HepG2 (cell line): ENCODE data around the gene RPRD2. TPM values are rescaled to one million over a fixed set of nuclear protein-coding genes. Genes with fewer than 3 reads are reported as not detected.

ENCODE experiments used
- BRD4 ChIP-seq: sonication (generic); formaldehyde crosslinking; IDR thresholded peaks from 2 replicates; pipeline ENCODE4 v1.4.0; 2020; ENCODE audit warnings: missing genetic modification reagents
- EEA1 ChIP-seq: sonication (generic); formaldehyde crosslinking; IDR thresholded peaks from 2 replicates; pipeline ENCODE4 v1.5.1; 2020; ENCODE audit warnings: mild to moderate bottlenecking, missing genetic modification reagents, borderline replicate concordance
- FOXO4 ChIP-seq: sonication (generic); formaldehyde crosslinking; conservative IDR thresholded peaks from 2 replicates; pipeline ENCODE4 v1.8.1; 2023; ENCODE audit warnings: missing genetic modification reagents
- HDAC6 ChIP-seq: fragments of 200-600 bp; sonication (generic); IDR thresholded peaks from 2 replicates; pipeline ENCODE4 v1.7.0; 2017; ENCODE audit warnings: mild to moderate bottlenecking, antibody characterized with exemption, low read length, low read depth
- IRX3 ChIP-seq: sonication (generic); formaldehyde crosslinking; IDR thresholded peaks from 2 replicates; pipeline ENCODE4 v1.8.1; 2023; ENCODE audit warnings: mild to moderate bottlenecking, low read depth, missing genetic modification reagents, borderline replicate concordance
- JDP2 ChIP-seq: sonication (generic); formaldehyde crosslinking; IDR thresholded peaks from 2 replicates; pipeline ENCODE4 v1.8.1; 2022; ENCODE audit warnings: missing genetic modification reagents, borderline replicate concordance
- NR2F1 ChIP-seq, 2 experiments: fragments of 450-650 bp in 1 of 2; formaldehyde crosslinking in 1 of 2; IDR thresholded peaks; 2 replicates each; pipeline versions ENCODE4 v1.5.0 to v1.6.1; 2016 to 2020; ENCODE audit warnings: mild to moderate bottlenecking in 1 of 2, missing compliant biosample characterization in 1 of 2, missing genetic modification reagents in 1 of 2, moderate library complexity in 1 of 2
- NR2F2 ChIP-seq: IDR thresholded peaks from 2 replicates; pipeline ENCODE4 v1.6.1; 2012; ENCODE audit warnings: low read depth, inconsistent platforms, borderline replicate concordance
- PAF1 ChIP-seq: IDR thresholded peaks from 2 replicates; pipeline ENCODE4 v1.6.1; 2016; ENCODE audit warnings: missing genetic modification reagents, missing compliant biosample characterization
- PCBP1 ChIP-seq: fragments of 200-400 bp; formaldehyde crosslinking; IDR thresholded peaks from 2 replicates; pipeline ENCODE4 v1.6.1; 2017; ENCODE audit warnings: mild to moderate bottlenecking, low read depth, low read length, borderline replicate concordance
- PHF20 ChIP-seq: sonication (generic); formaldehyde crosslinking; IDR thresholded peaks from 2 replicates; pipeline ENCODE4 v1.5.0; 2020; ENCODE audit warnings: mild to moderate bottlenecking, missing genetic modification reagents
- SKI ChIP-seq: fragments of 450-650 bp; IDR thresholded peaks from one replicate; pipeline ENCODE4 v1.6.1; 2018; ENCODE audit warnings: mild to moderate bottlenecking; ENCODE audit not compliant: partially characterized antibody
- SP5 ChIP-seq: IDR thresholded peaks from 2 replicates; pipeline ENCODE4 v1.6.1; 2016; ENCODE audit warnings: low read depth, borderline replicate concordance
- TBL1XR1 ChIP-seq: fragments of 150-350 bp; IDR thresholded peaks from 2 replicates; pipeline ENCODE4 v1.6.1; 2014; ENCODE audit warnings: borderline replicate concordance, low read length; ENCODE audit not compliant: partially characterized antibody
- TFDP1 ChIP-seq: IDR thresholded peaks from 2 replicates; pipeline ENCODE4 v1.6.1; 2016; ENCODE audit warnings: missing compliant biosample characterization, missing genetic modification reagents, borderline replicate concordance
- THAP11 ChIP-seq: IDR thresholded peaks from 2 replicates; pipeline ENCODE4 v1.6.1; 2016; ENCODE audit warnings: missing biosample characterization, missing genetic modification reagents
- YEATS4 ChIP-seq: sonication (generic); formaldehyde crosslinking; IDR thresholded peaks from 2 replicates; pipeline ENCODE4 v1.4.0; 2020; ENCODE audit warnings: missing genetic modification reagents, borderline replicate concordance
- ZBTB7B ChIP-seq: sonication (generic); formaldehyde crosslinking; IDR thresholded peaks from 2 replicates; pipeline ENCODE4 v1.4.0; 2020; ENCODE audit warnings: missing genetic modification reagents
- ZFP36L1 ChIP-seq: sonication (generic); formaldehyde crosslinking; IDR thresholded peaks from 2 replicates; pipeline ENCODE4 v1.8.0; 2022; ENCODE audit warnings: mild to moderate bottlenecking, missing genetic modification reagents, moderate library complexity
- ZMYM4 ChIP-seq: sonication (generic); formaldehyde crosslinking; IDR thresholded peaks from 2 replicates; pipeline ENCODE4 v1.8.1; 2023; ENCODE audit warnings: mild to moderate bottlenecking, missing genetic modification reagents
- ZNF441 ChIP-seq: sonication (generic); formaldehyde crosslinking; IDR thresholded peaks from 2 replicates; pipeline ENCODE4 v1.7.0; 2021; ENCODE audit warnings: missing genetic modification reagents, borderline replicate concordance
- ZNF792 ChIP-seq: IDR thresholded peaks from 2 replicates; pipeline ENCODE4 v1.6.1; 2016
- polyA plus RNA-seq, 8 experiments: library from polyadenylated mRNA; depleted of rRNA in 3 of 8; stranded (reverse) in 7 of 8; unstranded in 1 of 8; fragments of >200 nt; fragmentation: Illumina TruSeq in 4 of 8; extraction: Trizol in 4 of 8; gene quantifications; 2 replicates each; pipeline versions ENCODE4 v1.2.1 to v1.2.3, GENCODE V29; 2011 to 2016; ENCODE audit warnings: low read depth in 4 of 8, missing spikeins in 1 of 8, mixed read lengths in 1 of 8; ENCODE audit not compliant: insufficient read depth in 1 of 8
- total RNA-seq, 5 experiments: library from RNA; depleted of rRNA; stranded (reverse); fragments of >200 nt; fragmentation: Illumina TruSeq; extraction: Trizol; gene quantifications; 2 replicates each; pipeline ENCODE4 v1.2.3, GENCODE V29; 2016; ENCODE audit warnings: low read depth in 1 of 5
- TF ChIP-seq, protein P1 (sequence below): sonication (generic); formaldehyde crosslinking; IDR thresholded peaks from 2 replicates; pipeline ENCODE4 v1.5.0; 2020; ENCODE audit warnings: mild to moderate bottlenecking, missing genetic modification reagents
- TF ChIP-seq, protein P2 (sequence below): sonication (generic); formaldehyde crosslinking; IDR thresholded peaks from 2 replicates; pipeline ENCODE4 v1.8.1; 2023; ENCODE audit warnings: mild to moderate bottlenecking, missing genetic modification reagents, borderline replicate concordance

RPRD2 gene
- total and polyA plus RNA-seq, 2 of the 13 experiments (the other 11 are each of a cell fraction or from before 2014, with no cell fraction given), result 8.0 to 8.9 TPM

DNA sequence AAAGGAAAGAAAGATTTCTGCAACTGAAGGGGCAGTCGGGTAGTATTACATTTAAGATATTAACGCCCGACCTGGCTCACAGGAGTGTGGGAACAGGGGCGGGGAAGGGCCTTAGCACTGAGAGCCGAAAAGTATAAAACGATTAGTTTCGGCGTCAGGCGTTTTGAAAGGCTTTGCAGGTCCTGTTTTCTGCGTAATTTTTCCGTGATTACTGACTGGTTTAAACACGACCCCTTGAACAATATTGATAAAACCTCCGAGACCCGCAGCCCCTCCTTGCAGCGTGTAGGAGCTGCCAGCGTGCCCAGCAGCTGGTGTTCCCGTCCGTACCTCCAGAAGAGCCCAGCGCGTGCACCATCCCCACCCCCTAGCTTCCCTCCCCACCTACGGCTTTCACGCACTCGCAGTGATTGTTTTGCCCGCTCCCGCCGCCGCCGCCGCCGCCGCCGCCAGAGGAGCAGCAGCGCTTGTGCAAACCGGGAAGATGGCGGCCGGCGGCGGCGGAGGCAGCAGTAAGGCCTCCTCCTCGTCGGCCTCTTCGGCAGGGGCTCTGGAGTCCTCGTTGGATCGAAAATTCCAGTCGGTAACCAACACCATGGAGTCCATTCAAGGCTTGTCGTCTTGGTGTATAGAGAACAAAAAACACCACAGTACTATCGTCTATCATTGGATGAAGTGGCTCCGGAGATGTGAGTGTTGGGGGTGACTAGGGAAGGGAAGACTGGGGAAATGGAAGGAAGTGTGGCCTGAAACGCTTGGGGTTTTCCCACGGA, 470 bp downstream of the RPRD2 start (continued):
- TF ChIP-seq, protein P1, sequence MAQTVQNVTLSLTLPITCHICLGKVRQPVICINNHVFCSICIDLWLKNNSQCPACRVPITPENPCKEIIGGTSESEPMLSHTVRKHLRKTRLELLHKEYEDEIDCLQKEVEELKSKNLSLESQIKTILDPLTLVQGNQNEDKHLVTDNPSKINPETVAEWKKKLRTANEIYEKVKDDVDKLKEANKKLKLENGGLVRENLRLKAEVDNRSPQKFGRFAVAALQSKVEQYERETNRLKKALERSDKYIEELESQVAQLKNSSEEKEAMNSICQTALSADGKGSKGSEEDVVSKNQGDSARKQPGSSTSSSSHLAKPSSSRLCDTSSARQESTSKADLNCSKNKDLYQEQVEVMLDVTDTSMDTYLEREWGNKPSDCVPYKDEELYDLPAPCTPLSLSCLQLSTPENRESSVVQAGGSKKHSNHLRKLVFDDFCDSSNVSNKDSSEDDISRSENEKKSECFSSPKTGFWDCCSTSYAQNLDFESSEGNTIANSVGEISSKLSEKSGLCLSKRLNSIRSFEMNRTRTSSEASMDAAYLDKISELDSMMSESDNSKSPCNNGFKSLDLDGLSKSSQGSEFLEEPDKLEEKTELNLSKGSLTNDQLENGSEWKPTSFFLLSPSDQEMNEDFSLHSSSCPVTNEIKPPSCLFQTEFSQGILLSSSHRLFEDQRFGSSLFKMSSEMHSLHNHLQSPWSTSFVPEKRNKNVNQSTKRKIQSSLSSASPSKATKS (CRISPR knock-in tag), result no peak
- TF ChIP-seq, protein P2, sequence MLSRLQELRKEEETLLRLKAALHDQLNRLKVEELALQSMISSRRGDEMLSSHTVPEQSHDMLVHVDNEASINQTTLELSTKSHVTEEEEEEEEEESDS (CRISPR knock-in tag), result no peak
- 0 out of 2 replicates have a peak, but pooled peaks have one; percentile 5 for TF ChIP-seq PHF20
- TF ChIP-seq YEATS4 (CRISPR knock-in tag), result peak; percentile 71
- no peak for TF ChIP-seq ZMYM4
- TF ChIP-seq THAP11, result 0 out of 2 replicates have a peak, but pooled peaks have one; percentile 5
- TF ChIP-seq PAF1 (CRISPR knock-in tag), result no peak
- TF ChIP-seq ZBTB7B (CRISPR knock-in tag), result no peak
- 0 out of 2 replicates have a peak, but pooled peaks have one; percentile 17 for TF ChIP-seq ZFP36L1 (CRISPR knock-in tag)
- peak; percentile 88 for TF ChIP-seq BRD4 (CRISPR knock-in tag)
- TF ChIP-seq ZNF792 (CRISPR knock-in tag), result peak; percentile 33
- peak; percentile 5; the same call in 1 of the 2 replicates for TF ChIP-seq SP5 (CRISPR knock-in tag)
- no peak; the same call in 1 of the 2 replicates for TF ChIP-seq NR2F2
- TF ChIP-seq FOXO4 (CRISPR knock-in tag), result 0 out of 2 replicates have a peak, but pooled peaks have one; percentile 23
- TF ChIP-seq JDP2 (CRISPR knock-in tag), result no peak
- peak; percentile 35; the same call in 1 of the 2 replicates for TF ChIP-seq HDAC6
- TF ChIP-seq PCBP1, result 0 out of 2 replicates have a peak, but pooled peaks have one; percentile 14
- 0 out of 2 replicates have a peak, but pooled peaks have one; percentile 14 for TF ChIP-seq TFDP1 (CRISPR knock-in tag)
- no peak for TF ChIP-seq SKI
- TF ChIP-seq IRX3, result no peak; the same call in 1 of the 2 replicates
- no peak for TF ChIP-seq EEA1 (CRISPR knock-in tag)
- no peak for TF ChIP-seq NR2F1 (CRISPR knock-in tag; IDR thresholded peaks at IDR 0.05)
- no peak for TF ChIP-seq TBL1XR1
- TF ChIP-seq ZNF441 (CRISPR knock-in tag), result peak; percentile 46
